K562 (cell line): ENCODE results near the gene FBXO48. TPM values are rescaled to one million over a fixed set of nuclear protein-coding genes. Genes with fewer than 3 reads are reported as not detected.

Source experiments
- ATAC-seq: fragments of 200-7000 bp; cut with Tn5 transposase; 3 replicates; pipeline ENCODE4 v1.9.1; 2020; ENCODE audit warnings: moderate library complexity
- BruUV-seq: library from RNA; stranded (reverse); fragments of 400-500 nt; replicated peaks from 2 replicates; lab custom pipeline; 2021; lab: Mats Ljungman, UMichigan
- CTCF ChIA-PET: fragments of 300-600 bp; formaldehyde crosslinking; extraction: SDS; loops from one replicate; lab custom pipeline; 2021; ENCODE audit warnings: low intra/inter-chr PET ratio; lab: Yijun Ruan, JAX
- POLR2A ChIA-PET: fragments of 300-600, 350-650 bp; sonication (Branson Sonifier 250); formaldehyde crosslinking; extraction: SDS; loops from one replicate; lab custom pipeline; 2021; ENCODE audit warnings: antibody characterized with exemption, inconsistent platforms; lab: Yijun Ruan, JAX
- DNase-seq, 4 experiments: peaks; one replicate each; pipeline versions ENCODE4 v3.0.0 to v3.0.0-alpha.2; 2011 to 2018; ENCODE audit warnings: low spot score in 3 of 4, mixed read lengths in 3 of 4; ENCODE audit errors: extremely low read depth in 1 of 4
- FAIRE-seq: peaks from 2 replicates; lab custom pipeline; 2011; peaks lifted over from hg19 to GRCh38; lab: Jason Lieb, UNC
- H2AFZ ChIP-seq: 2 replicates; pipeline ENCODE4 v1.6.0; 2011; ENCODE audit warnings: low read depth, low read length, control low read depth, inconsistent platforms
- H3K27ac ChIP-seq: fragments of 200-600 bp; 3 replicates; pipeline ENCODE4 v1.8.0; 2011; ENCODE audit warnings: low read depth, mild to moderate bottlenecking, control low read depth, inconsistent platforms, low read length, moderate library complexity, mixed read lengths; ENCODE audit errors: extremely low read depth
- H3K27me3 ChIP-seq, 2 experiments: fragments of 300-600 bp in 1 of 2; 2 replicates in 1 of 2; 3 replicates in 1 of 2; pipeline versions ENCODE4 v1.6.0 to v1.8.0; 2011; ENCODE audit warnings: inconsistent platforms in 2 of 2, low read length in 2 of 2, mild to moderate bottlenecking in 1 of 2, mixed read lengths in 1 of 2, moderate library complexity in 1 of 2; ENCODE audit not compliant: control insufficient read depth in 2 of 2, insufficient read depth in 2 of 2
- H3K36me3 ChIP-seq: fragments of 300-600 bp; 3 replicates; pipeline ENCODE4 v1.8.0; 2011; ENCODE audit warnings: mild to moderate bottlenecking, low read length, inconsistent platforms; ENCODE audit not compliant: control insufficient read depth, insufficient read depth
- H3K4me1 ChIP-seq, 2 experiments: fragments of 200-600 bp in 1 of 2; replicated peaks in 1 of 2; 2 replicates in 1 of 2; 3 replicates in 1 of 2; pipeline versions ENCODE4 v1.5.1 to v1.8.0; 2011; ENCODE audit warnings: inconsistent platforms in 2 of 2, low read length in 2 of 2, mild to moderate bottlenecking in 1 of 2, mixed read lengths in 1 of 2, moderate library complexity in 1 of 2; ENCODE audit not compliant: control insufficient read depth in 2 of 2, insufficient read depth in 2 of 2
- H3K4me2 ChIP-seq: 2 replicates; pipeline ENCODE4 v1.6.1; 2011; ENCODE audit warnings: low read length, control low read depth, inconsistent platforms, mixed read lengths; ENCODE audit not compliant: insufficient read depth
- H3K4me3 ChIP-seq: fragments of 200-600 bp; sonication (generic), shearing (Covaris generic); 2 replicates; pipeline ENCODE4 v1.5.1; 2016; ENCODE audit warnings: control low read depth, inconsistent platforms
- H3K79me2 ChIP-seq: fragments of 200-600 bp; 3 replicates; pipeline ENCODE4 v1.8.0; 2011; ENCODE audit warnings: low read length, inconsistent platforms; ENCODE audit not compliant: control insufficient read depth, insufficient read depth
- H3K9ac ChIP-seq, 2 experiments: 2 replicates each; pipeline versions ENCODE4 v1.6.0 to v1.6.1; 2011; ENCODE audit warnings: low read depth in 2 of 2, low read length in 2 of 2, control low read depth in 1 of 2, inconsistent platforms in 1 of 2, mild to moderate bottlenecking in 1 of 2, mixed read lengths in 1 of 2; ENCODE audit not compliant: insufficient read depth in 1 of 2
- H3K9me1 ChIP-seq: one replicate; pipeline ENCODE4 v1.6.0; 2011; ENCODE audit warnings: inconsistent platforms, mild to moderate bottlenecking, low read length, moderate library complexity; ENCODE audit not compliant: control insufficient read depth, insufficient read depth
- H3K9me3 ChIP-seq: replicated peaks from 2 replicates; pipeline ENCODE4 v1.5.1; 2011; ENCODE audit warnings: low read depth, low read length, inconsistent platforms; ENCODE audit not compliant: control insufficient read depth, insufficient read depth
- H4K20me1 ChIP-seq: replicated peaks from 2 replicates; pipeline ENCODE4 v1.6.1; 2011; ENCODE audit warnings: low read length, inconsistent platforms, mixed read lengths; ENCODE audit not compliant: control insufficient read depth, insufficient read depth
- WGBS: fragments of 100-300 bp; shearing (Covaris generic); methylation state at CpG from one replicate; pipeline ENCODE4 v1.1.6; 2016; ENCODE audit warnings: low coverage, mixed read lengths; ENCODE audit not compliant: insufficient coverage; ENCODE audit errors: missing lambda C conversion rate; 5-methylcytosine and 5-hydroxymethylcytosine counted together
- in situ Hi-C: fragments of 300-500 bp; cut with MboI; formaldehyde crosslinking; loops from 4 replicates; pipeline ENCODE4 v1.15.0; 2018; ENCODE audit warnings: inconsistent platforms, mixed read lengths
- intact Hi-C: fragments of 100-400 bp; cut with micrococcal nuclease; formaldehyde crosslinking; loops from 2 replicates; pipeline ENCODE4 v1.14.2; 2022
- polyA plus RNA-seq, 8 experiments: library from polyadenylated mRNA; depleted of rRNA in 4 of 8; stranded (reverse) in 5 of 8; unstranded in 3 of 8; fragments of >200 nt; fragmentation: Nextera tagmentation in 2 of 8; fragmentation: Illumina TruSeq in 1 of 8; extraction: Ambion mirVana in 2 of 8; extraction: Trizol in 1 of 8; gene quantifications; 2 replicates each; pipeline versions ENCODE4 v1.2.1 to v1.2.3, GENCODE V29; 2011 to 2014; ENCODE audit warnings: inconsistent platforms in 1 of 8, missing spikeins in 1 of 8
- total RNA-seq, 7 experiments: library from RNA; depleted of rRNA in 6 of 7; stranded (reverse); fragments of >200 nt in 6 of 7; fragmentation: Illumina TruSeq in 2 of 7; extraction: Trizol in 2 of 7; gene quantifications; 2 replicates each; pipeline versions ENCODE4 v1.2.1 to v1.2.3, GENCODE V29; 2011 to 2021; ENCODE audit warnings: low replicate concordance in 1 of 7
- TF ChIP-seq, protein P1 (sequence below): fragments of 450-650 bp; conservative IDR thresholded peaks from 2 replicates; pipeline ENCODE4 v1.6.1; 2016; ENCODE audit warnings: missing genetic modification characterization, low read depth, mild to moderate bottlenecking, control low read depth, missing compliant biosample characterization
- TF ChIP-seq, protein P2 (sequence below): fragments of 450-650 bp; IDR thresholded peaks from 2 replicates; pipeline ENCODE4 v1.6.1; 2017; ENCODE audit warnings: antibody characterized with exemption
- TF ChIP-seq, protein P3 (sequence below): fragments of 250-450 bp; sonication (Bioruptor Pico); IDR thresholded peaks from 2 replicates; pipeline ENCODE4 v1.4.0; 2020; ENCODE audit warnings: mild to moderate bottlenecking, moderate library complexity, borderline replicate concordance

Gene FBXO48
- total and polyA plus RNA-seq, 9 of the 15 experiments (the other 6 are each of a cell fraction or from before 2014, with no cell fraction given) = 0.36 to 1.8 (median 0.73) TPM

DNA sequence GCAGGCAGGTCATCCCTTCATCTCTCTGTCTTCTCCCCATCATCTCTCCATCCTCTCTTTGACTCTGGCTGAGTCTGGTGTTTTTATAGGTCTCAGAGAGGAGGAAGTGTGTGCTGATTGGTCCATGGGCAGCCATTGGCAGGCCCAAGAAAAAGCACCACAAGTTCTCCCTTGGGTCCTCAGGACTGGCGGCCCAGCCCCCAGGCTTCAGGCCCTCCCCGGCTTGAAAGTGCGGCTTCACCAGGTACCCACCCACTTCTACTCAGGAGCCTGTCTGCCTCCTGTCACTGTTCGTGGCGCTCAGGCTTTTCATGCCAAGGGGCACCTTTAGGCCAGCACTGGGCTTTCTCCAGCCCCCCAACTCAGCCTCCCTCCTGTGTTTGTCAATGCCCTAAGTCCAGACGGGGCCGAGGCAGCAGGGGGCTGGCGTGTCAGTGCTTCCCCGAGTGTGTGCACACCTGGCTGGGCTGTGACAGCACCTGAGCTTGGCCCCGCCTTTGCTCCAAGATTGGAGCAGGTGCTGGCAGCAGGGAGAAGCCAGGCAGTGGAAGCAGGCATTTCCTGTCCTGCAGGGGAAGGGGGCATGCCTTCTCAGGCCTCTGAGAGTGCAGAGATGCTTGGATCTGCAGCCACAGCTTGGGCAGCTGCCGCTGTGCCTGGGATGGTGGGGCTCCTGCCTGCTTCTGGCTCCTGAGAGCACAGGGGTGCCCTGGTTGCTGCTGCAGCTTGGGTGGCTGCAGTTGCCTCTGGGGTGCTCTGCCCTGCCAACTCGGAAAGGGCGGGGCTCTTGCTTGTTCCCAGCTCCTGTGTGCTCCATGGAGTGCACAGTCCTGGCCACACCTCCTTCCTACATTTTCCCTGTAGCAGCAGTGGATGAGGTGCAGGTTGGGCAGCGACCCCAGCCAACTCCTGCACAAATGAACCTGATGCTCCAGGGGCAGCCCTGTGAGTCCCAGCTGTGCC lies 34.1 kb downstream of the FBXO48 start:
- CTCF ChIA-PET = no interaction called here
- Histone ChIP-seq H4K20me1 (no peaks in the 10 kb centered on the region), H3K4me3 (no peak overlapping the region), H3K9me1 (no peaks in the 10 kb centered on the region), H3K36me3 (no peaks in the 10 kb centered on the region), H3K27me3 (no peaks in the 10 kb centered on the region; a peak in 1 of 5 replicates), H3K27ac (no peak overlapping the region), H3K4me1 (peaks cover 27 to 39% of the 10 kb centered on the region in 2 experiments), H3K79me2 (no peaks in the 10 kb centered on the region), H2AFZ (no peak overlapping the region), H3K4me2 (no peak overlapping the region), H3K9ac (no peak overlapping the region), H3K9me3 (no peaks in the 10 kb centered on the region)
- FAIRE-seq (no peak), ATAC-seq (no peak), DNase-seq (no peak)
- POLR2A ChIA-PET = interaction anchor here (1.1 kb wide), 1 partner anchor 13 kb away, joined by 4 read pairs; no protein-coding TSS in a partner anchor
- BruUV-seq = no TSS peak
- in situ Hi-C loops = no loop called here
- TF ChIP-seq, protein P1, sequence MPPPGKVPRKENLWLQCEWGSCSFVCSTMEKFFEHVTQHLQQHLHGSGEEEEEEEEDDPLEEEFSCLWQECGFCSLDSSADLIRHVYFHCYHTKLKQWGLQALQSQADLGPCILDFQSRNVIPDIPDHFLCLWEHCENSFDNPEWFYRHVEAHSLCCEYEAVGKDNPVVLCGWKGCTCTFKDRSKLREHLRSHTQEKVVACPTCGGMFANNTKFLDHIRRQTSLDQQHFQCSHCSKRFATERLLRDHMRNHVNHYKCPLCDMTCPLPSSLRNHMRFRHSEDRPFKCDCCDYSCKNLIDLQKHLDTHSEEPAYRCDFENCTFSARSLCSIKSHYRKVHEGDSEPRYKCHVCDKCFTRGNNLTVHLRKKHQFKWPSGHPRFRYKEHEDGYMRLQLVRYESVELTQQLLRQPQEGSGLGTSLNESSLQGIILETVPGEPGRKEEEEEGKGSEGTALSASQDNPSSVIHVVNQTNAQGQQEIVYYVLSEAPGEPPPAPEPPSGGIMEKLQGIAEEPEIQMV (tag) = peak; percentile 72
- TF ChIP-seq, protein P2, sequence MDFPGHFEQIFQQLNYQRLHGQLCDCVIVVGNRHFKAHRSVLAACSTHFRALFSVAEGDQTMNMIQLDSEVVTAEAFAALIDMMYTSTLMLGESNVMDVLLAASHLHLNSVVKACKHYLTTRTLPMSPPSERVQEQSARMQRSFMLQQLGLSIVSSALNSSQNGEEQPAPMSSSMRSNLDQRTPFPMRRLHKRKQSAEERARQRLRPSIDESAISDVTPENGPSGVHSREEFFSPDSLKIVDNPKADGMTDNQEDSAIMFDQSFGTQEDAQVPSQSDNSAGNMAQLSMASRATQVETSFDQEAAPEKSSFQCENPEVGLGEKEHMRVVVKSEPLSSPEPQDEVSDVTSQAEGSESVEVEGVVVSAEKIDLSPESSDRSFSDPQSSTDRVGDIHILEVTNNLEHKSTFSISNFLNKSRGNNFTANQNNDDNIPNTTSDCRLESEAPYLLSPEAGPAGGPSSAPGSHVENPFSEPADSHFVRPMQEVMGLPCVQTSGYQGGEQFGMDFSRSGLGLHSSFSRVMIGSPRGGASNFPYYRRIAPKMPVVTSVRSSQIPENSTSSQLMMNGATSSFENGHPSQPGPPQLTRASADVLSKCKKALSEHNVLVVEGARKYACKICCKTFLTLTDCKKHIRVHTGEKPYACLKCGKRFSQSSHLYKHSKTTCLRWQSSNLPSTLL = 0 out of 2 replicates have a peak, but pooled peaks have one; percentile 51
- TF ChIP-seq, protein P3, sequence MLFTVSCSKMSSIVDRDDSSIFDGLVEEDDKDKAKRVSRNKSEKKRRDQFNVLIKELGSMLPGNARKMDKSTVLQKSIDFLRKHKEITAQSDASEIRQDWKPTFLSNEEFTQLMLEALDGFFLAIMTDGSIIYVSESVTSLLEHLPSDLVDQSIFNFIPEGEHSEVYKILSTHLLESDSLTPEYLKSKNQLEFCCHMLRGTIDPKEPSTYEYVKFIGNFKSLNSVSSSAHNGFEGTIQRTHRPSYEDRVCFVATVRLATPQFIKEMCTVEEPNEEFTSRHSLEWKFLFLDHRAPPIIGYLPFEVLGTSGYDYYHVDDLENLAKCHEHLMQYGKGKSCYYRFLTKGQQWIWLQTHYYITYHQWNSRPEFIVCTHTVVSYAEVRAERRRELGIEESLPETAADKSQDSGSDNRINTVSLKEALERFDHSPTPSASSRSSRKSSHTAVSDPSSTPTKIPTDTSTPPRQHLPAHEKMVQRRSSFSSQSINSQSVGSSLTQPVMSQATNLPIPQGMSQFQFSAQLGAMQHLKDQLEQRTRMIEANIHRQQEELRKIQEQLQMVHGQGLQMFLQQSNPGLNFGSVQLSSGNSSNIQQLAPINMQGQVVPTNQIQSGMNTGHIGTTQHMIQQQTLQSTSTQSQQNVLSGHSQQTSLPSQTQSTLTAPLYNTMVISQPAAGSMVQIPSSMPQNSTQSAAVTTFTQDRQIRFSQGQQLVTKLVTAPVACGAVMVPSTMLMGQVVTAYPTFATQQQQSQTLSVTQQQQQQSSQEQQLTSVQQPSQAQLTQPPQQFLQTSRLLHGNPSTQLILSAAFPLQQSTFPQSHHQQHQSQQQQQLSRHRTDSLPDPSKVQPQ (CRISPR knock-in tag) = no peak
- intact Hi-C loops = no loop called here
- 43% methylated on average over 12 of the region's 14 CpGs for WGBS
